Dermis blood vessel endothelial cell (primary cell): Measurements from ENCODE around the gene SPATA19. TPM values are rescaled to one million over a fixed set of nuclear protein-coding genes. Genes with fewer than 3 reads are reported as not detected.

Experiments used
- total RNA-seq: library from RNA; depleted of rRNA; stranded (reverse); fragments of >200 nt; gene quantifications from 2 replicates; pipeline ENCODE4 v1.2.3, GENCODE V29; 2014

Gene SPATA19
- total RNA-seq, 1 donor from 2014 or later: not detected

Other genes with a start within 250 kb of the SPATA19 start
- gene IGSF9B, start 111.5 kb upstream of the SPATA19 start, total RNA-seq: 0.05 and 0.17 TPM in 2 replicates
- gene JAM3, start 223.6 kb upstream of the SPATA19 start, total RNA-seq: 14.4 and 49.5 TPM in 2 replicates